ENCODE data around the gene GEMIN5.

DNA sequence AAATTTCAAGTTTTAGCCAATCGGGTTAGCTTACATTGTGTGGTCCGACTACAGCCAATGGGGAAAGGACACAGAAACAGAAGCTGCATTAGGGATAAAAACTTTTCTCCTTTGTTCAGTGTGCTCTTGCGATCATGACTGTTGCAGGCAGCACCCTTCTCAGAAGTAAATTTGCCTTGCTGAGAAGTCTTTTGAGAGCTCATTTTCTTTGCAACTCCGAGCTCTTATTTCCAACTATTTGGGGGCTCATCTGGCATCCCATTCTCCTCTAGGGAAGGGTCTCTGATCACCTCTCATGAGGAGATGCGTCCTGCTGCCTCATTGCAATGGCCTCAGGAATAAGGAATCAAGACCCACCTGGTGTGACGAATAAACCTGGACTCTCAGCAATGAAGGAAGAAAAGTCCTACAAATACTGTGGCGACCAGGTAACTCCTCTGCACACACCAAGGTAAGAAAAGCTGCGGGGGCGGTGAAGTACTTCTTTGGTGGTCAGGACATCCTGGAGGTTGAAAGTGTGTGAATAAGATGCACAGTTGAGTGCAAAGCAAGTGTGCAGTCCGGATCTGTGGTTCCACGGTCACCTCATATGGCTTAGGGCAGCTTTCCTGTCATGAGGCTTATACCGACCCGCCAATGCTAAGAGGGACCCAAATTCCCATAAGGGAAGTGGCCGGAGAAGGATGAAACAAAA is 59.2 kb downstream of the GEMIN5 start:
- TF ChIP-seq, protein P1, sequence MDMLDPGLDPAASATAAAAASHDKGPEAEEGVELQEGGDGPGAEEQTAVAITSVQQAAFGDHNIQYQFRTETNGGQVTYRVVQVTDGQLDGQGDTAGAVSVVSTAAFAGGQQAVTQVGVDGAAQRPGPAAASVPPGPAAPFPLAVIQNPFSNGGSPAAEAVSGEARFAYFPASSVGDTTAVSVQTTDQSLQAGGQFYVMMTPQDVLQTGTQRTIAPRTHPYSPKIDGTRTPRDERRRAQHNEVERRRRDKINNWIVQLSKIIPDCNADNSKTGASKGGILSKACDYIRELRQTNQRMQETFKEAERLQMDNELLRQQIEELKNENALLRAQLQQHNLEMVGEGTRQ (IDR thresholded peaks at IDR 0.05): no peak
- TF ChIP-seq CTCF (IDR thresholded peaks at IDR 0.05) (no peak), CHD2 (IDR thresholded peaks at IDR 0.05; ENCODE audit: low read length, partially characterized antibody) (no peak), EHF (CRISPR knock-in tag; IDR thresholded peaks at IDR 0.05) (no peak), BCL3 (IDR thresholded peaks at IDR 0.05) (no peak), POLR2A (IDR thresholded peaks at IDR 0.05; ENCODE audit: low read length) (no peak), RCOR1 (IDR thresholded peaks at IDR 0.05; ENCODE audit: low read depth, low read length) (no peak), E2F6 (IDR thresholded peaks at IDR 0.05; ENCODE audit: borderline replicate concordance, low read depth) (no peak), FOSB (CRISPR knock-in tag; IDR thresholded peaks at IDR 0.05) (no peak), JUNB (IDR thresholded peaks at IDR 0.05) (no peak), HMGXB4 (CRISPR knock-in tag; IDR thresholded peaks at IDR 0.05; ENCODE audit: borderline replicate concordance) (no peak), HOXA7 (CRISPR knock-in tag; IDR thresholded peaks at IDR 0.05) (no peak), REST (IDR thresholded peaks at IDR 0.05) (no peak)
